H1 (cell line): ENCODE data around the gene TCEAL1. TPM values are rescaled to one million over a fixed set of nuclear protein-coding genes. Genes with fewer than 3 reads are reported as not detected.

Source experiments
- CTCF ChIA-PET: fragments of 300-600 bp; sonication (Branson Sonifier 250); formaldehyde crosslinking; loops from one replicate; lab custom pipeline; 2021; ENCODE audit not compliant: partially characterized antibody; lab: Charles Lee
- POLR2A ChIA-PET: fragments of 300-600 bp; sonication (Branson Sonifier 250); formaldehyde crosslinking; loops from one replicate; lab custom pipeline; 2021; ENCODE audit warnings: inconsistent platforms; ENCODE audit not compliant: partially characterized antibody; lab: Charles Lee
- DNase-seq, 2 experiments: peaks; one replicate each; pipeline versions ENCODE4 v3.0.0 to v3.0.0-alpha.2; 2010 to 2022; ENCODE audit warnings: low spot score in 2 of 2, low read depth in 1 of 2, mixed read lengths in 1 of 2
- FAIRE-seq: peaks from 2 replicates; lab custom pipeline; 2011; peaks lifted over from hg19 to GRCh38; lab: Jason Lieb, UNC
- H2AFZ ChIP-seq: 2 replicates; pipeline ENCODE4 v1.8.1; 2012; ENCODE audit warnings: low read length, inconsistent platforms
- H2AK5ac ChIP-seq: 2 replicates; pipeline ENCODE4 v1.6.1; 2013; ENCODE audit warnings: low read depth, low read length
- H2BK120ac ChIP-seq: replicated peaks from 2 replicates; pipeline ENCODE3; 2013; ENCODE audit warnings: low read depth, low read length, inconsistent platforms
- H2BK12ac ChIP-seq: 2 replicates; pipeline ENCODE4 v1.6.1; 2013; ENCODE audit warnings: low read depth, low read length
- H2BK15ac ChIP-seq: 2 replicates; pipeline ENCODE4 v1.6.1; 2013; ENCODE audit warnings: low read length
- H2BK20ac ChIP-seq: 2 replicates; pipeline ENCODE4 v1.6.1; 2013; ENCODE audit warnings: low read length
- H2BK5ac ChIP-seq: 2 replicates; pipeline ENCODE4 v1.6.1; 2013; ENCODE audit warnings: low read depth, low read length
- H3K14ac ChIP-seq: 2 replicates; pipeline ENCODE4 v1.6.1; 2013; ENCODE audit warnings: inconsistent platforms; ENCODE audit not compliant: insufficient read length
- H3K18ac ChIP-seq: 2 replicates; pipeline ENCODE4 v1.6.1; 2013; ENCODE audit warnings: low read length; ENCODE audit errors: extremely low read depth
- H3K23ac ChIP-seq: 2 replicates; pipeline ENCODE4 v1.6.1; 2013; ENCODE audit warnings: inconsistent platforms; ENCODE audit not compliant: insufficient read length
- H3K23me2 ChIP-seq: 2 replicates; pipeline ENCODE4 v1.6.1; 2013; ENCODE audit warnings: low read depth, low read length
- H3K27ac ChIP-seq: 2 replicates; pipeline ENCODE4 v1.6.1; 2011; ENCODE audit warnings: low read depth, low read length, inconsistent platforms
- H3K27me3 ChIP-seq, 4 experiments: replicated peaks in 1 of 4; 1 replicate in 1 of 4; 2 replicates in 3 of 4; pipeline versions ENCODE4 v1.6.1 to v1.8.1; 2011 to 2013; ENCODE audit warnings: low read length in 3 of 4, mild to moderate bottlenecking in 3 of 4, inconsistent platforms in 2 of 4, mixed read lengths in 2 of 4, moderate library complexity in 1 of 4; ENCODE audit not compliant: control insufficient read depth in 3 of 4, insufficient read depth in 3 of 4; ENCODE audit errors: extremely low read depth in 1 of 4
- H3K36me3 ChIP-seq, 4 experiments: 2 replicates each; pipeline versions ENCODE4 v1.6.1 to v1.8.1; 2011 to 2013; ENCODE audit warnings: mild to moderate bottlenecking in 4 of 4, low read length in 3 of 4, moderate library complexity in 2 of 4, control low read depth in 1 of 4, inconsistent platforms in 1 of 4; ENCODE audit not compliant: insufficient read depth in 4 of 4, control insufficient read depth in 2 of 4
- H3K4ac ChIP-seq: replicated peaks from 2 replicates; pipeline ENCODE3; 2013; ENCODE audit warnings: low read length, low read depth, mixed read lengths, inconsistent platforms; ENCODE audit not compliant: insufficient read length
- H3K4me1 ChIP-seq, 4 experiments: replicated peaks in 1 of 4; 1 replicate in 1 of 4; 2 replicates in 3 of 4; pipeline versions ENCODE4 v1.6.1 to v1.8.1; 2011 to 2013; ENCODE audit warnings: low read length in 3 of 4, inconsistent platforms in 2 of 4, mixed read lengths in 1 of 4; ENCODE audit not compliant: insufficient read depth in 4 of 4, control insufficient read depth in 3 of 4
- H3K4me2 ChIP-seq, 2 experiments: 2 replicates each; pipeline versions ENCODE4 v1.6.1 to v1.8.1; 2011 to 2013; ENCODE audit warnings: low read depth in 2 of 2, low read length in 2 of 2, control low read depth in 1 of 2, inconsistent platforms in 1 of 2, mild to moderate bottlenecking in 1 of 2; ENCODE audit not compliant: insufficient read depth in 1 of 2
- H3K4me3 ChIP-seq, 4 experiments: fragments of 200-600, 300-600 bp in 1 of 4; sonication (generic), shearing (Covaris generic), sonication (Bioruptor Twin) in 1 of 4; 2 replicates each; pipeline versions ENCODE4 v1.5.1 to v1.8.1; 2011 to 2016; ENCODE audit warnings: low read length in 4 of 4, low read depth in 3 of 4, control low read depth in 2 of 4, inconsistent platforms in 2 of 4, mild to moderate bottlenecking in 2 of 4, mixed read lengths in 1 of 4, moderate library complexity in 1 of 4; ENCODE audit not compliant: insufficient read depth in 2 of 4; ENCODE audit errors: extremely low read depth in 1 of 4
- H3K56ac ChIP-seq: replicated peaks from 2 replicates; pipeline ENCODE3; 2013; ENCODE audit warnings: low read depth, mild to moderate bottlenecking, mixed read lengths, low read length, inconsistent platforms; ENCODE audit not compliant: insufficient read length
- H3K79me1 ChIP-seq: 2 replicates; pipeline ENCODE4 v1.6.1; 2013; ENCODE audit warnings: low read depth, low read length, control low read depth
- H3K79me2 ChIP-seq, 2 experiments: 2 replicates each; pipeline versions ENCODE4 v1.6.1 to v1.8.1; 2012 to 2013; ENCODE audit warnings: low read length in 2 of 2, mild to moderate bottlenecking in 2 of 2, inconsistent platforms in 1 of 2; ENCODE audit not compliant: insufficient read depth in 2 of 2, control insufficient read depth in 1 of 2
- H3K9ac ChIP-seq, 4 experiments: replicated peaks in 1 of 4; 1 replicate in 1 of 4; 2 replicates in 3 of 4; pipeline versions ENCODE4 v1.6.1 to v1.8.1; 2011 to 2013; ENCODE audit warnings: low read depth in 3 of 4, low read length in 3 of 4, control low read depth in 2 of 4, mild to moderate bottlenecking in 2 of 4, moderate library complexity in 2 of 4, inconsistent platforms in 1 of 4; ENCODE audit errors: extremely low read depth in 1 of 4
- H3K9me3 ChIP-seq, 2 experiments: 2 replicates each; pipeline versions ENCODE4 v1.6.1 to v1.8.1; 2012 to 2013; ENCODE audit warnings: mild to moderate bottlenecking in 2 of 2, moderate library complexity in 2 of 2, control low read depth in 1 of 2, inconsistent platforms in 1 of 2, low read depth in 1 of 2, low read length in 1 of 2, mixed read lengths in 1 of 2; ENCODE audit not compliant: insufficient read depth in 2 of 2
- H4K20me1 ChIP-seq, 2 experiments: replicated peaks in 1 of 2; 2 replicates each; pipeline versions ENCODE3 to v1.8.1; 2011 to 2013; ENCODE audit warnings: inconsistent platforms in 2 of 2, low read length in 2 of 2, mild to moderate bottlenecking in 1 of 2; ENCODE audit not compliant: insufficient read depth in 2 of 2, control insufficient read depth in 1 of 2
- H4K5ac ChIP-seq: 2 replicates; pipeline ENCODE4 v1.6.1; 2013; ENCODE audit warnings: low read length, low read depth, mixed read lengths, inconsistent platforms; ENCODE audit not compliant: insufficient read length
- H4K8ac ChIP-seq: 2 replicates; pipeline ENCODE4 v1.8.0; 2013; ENCODE audit warnings: mild to moderate bottlenecking, moderate library complexity, low read length, inconsistent platforms; ENCODE audit not compliant: insufficient read depth; ENCODE audit errors: extremely low read depth
- H4K91ac ChIP-seq: replicated peaks from 2 replicates; pipeline ENCODE3; 2013; ENCODE audit warnings: low read length, mixed read lengths, inconsistent platforms; ENCODE audit not compliant: insufficient read length
- BACH1 ChIP-seq: IDR thresholded peaks from 2 replicates; pipeline ENCODE4 v1.6.1; 2012; ENCODE audit warnings: low read length, improper control_type of control experiment
- CREB1 ChIP-seq: IDR thresholded peaks from 2 replicates; pipeline ENCODE4 v1.6.1; 2012; ENCODE audit warnings: inconsistent platforms
- GABPA ChIP-seq: IDR thresholded peaks from 2 replicates; pipeline ENCODE4 v1.6.1; 2011; ENCODE audit warnings: mild to moderate bottlenecking, low read length, moderate library complexity, borderline replicate concordance; ENCODE audit not compliant: insufficient read depth
- KDM1A ChIP-seq: fragments of 200-600, 300-600 bp; sonication (generic); IDR thresholded peaks from 2 replicates; pipeline ENCODE4 v1.7.1; 2016; ENCODE audit warnings: mild to moderate bottlenecking, low read length, borderline replicate concordance
- MAX ChIP-seq: IDR thresholded peaks from 2 replicates; pipeline ENCODE4 v1.6.1; 2012; ENCODE audit warnings: inconsistent platforms
- NRF1 ChIP-seq: IDR thresholded peaks from 2 replicates; pipeline ENCODE4 v1.6.1; 2011; ENCODE audit warnings: mild to moderate bottlenecking, low read depth, low read length, improper control_type of control experiment
- POLR2AphosphoS5 ChIP-seq: IDR thresholded peaks from 2 replicates; pipeline ENCODE4 v1.6.1; 2011; ENCODE audit warnings: low read depth, low read length
- RBBP5 ChIP-seq: IDR thresholded peaks from 2 replicates; pipeline ENCODE4 v1.7.1; 2012; ENCODE audit warnings: low read depth, mild to moderate bottlenecking, inconsistent platforms, low read length, moderate library complexity, borderline replicate concordance
- RNF2 ChIP-seq: fragments of 200-900, 300-1000 bp; sonication (generic); IDR thresholded peaks from 2 replicates; pipeline ENCODE4 v1.7.1; 2016; ENCODE audit warnings: borderline replicate concordance, low read depth, mild to moderate bottlenecking, antibody characterized with exemption, low read length; ENCODE audit not compliant: poor library complexity, severe bottlenecking; ENCODE audit errors: missing control alignments
- SP2 ChIP-seq: IDR thresholded peaks from 2 replicates; pipeline ENCODE4 v1.6.1; 2012; ENCODE audit warnings: mild to moderate bottlenecking, low read length, inconsistent platforms
- TAF1 ChIP-seq: IDR thresholded peaks from 2 replicates; pipeline ENCODE4 v1.6.1; 2011; ENCODE audit warnings: mild to moderate bottlenecking, low read depth, low read length
- WGBS, 2 experiments: shearing (Covaris generic) in 1 of 2; methylation state at CpG; one replicate each; pipeline versions ENCODE4 v1.1.6 to v1.1.7; 2013 to 2015; ENCODE audit warnings: low lambda C conversion rate in 2 of 2, mixed read lengths in 2 of 2, inconsistent platforms in 1 of 2, low coverage in 1 of 2, missing lambda C conversion rate in 1 of 2; ENCODE audit not compliant: insufficient replicate concordance in 2 of 2, insufficient coverage in 1 of 2, insufficient read length in 1 of 2; ENCODE audit errors: extremely low coverage in 1 of 2, missing lambda C conversion rate in 1 of 2; 5-methylcytosine and 5-hydroxymethylcytosine counted together
- polyA plus RNA-seq, 7 experiments: library from polyadenylated mRNA; depleted of rRNA in 3 of 7; stranded (reverse) in 5 of 7; unstranded in 2 of 7; fragments of >200 nt in 5 of 7; fragments of 200-250 nt in 2 of 7; gene quantifications; 1 replicate in 5 of 7; 2 replicates in 1 of 7; 4 replicates in 1 of 7; pipeline versions ENCODE4 v1.2.1 to v1.2.3, GENCODE V29; 2011 to 2013; ENCODE audit warnings: missing spikeins in 2 of 7, mixed read lengths in 2 of 7
- total RNA-seq: library from RNA; stranded (reverse); fragmentation: NEBNext Ultra II Directional; extraction: Animal tissue kit (Norgen Biotek cat#: 25700); gene quantifications from 2 replicates; pipeline ENCODE4 v1.2.1, GENCODE V29; 2021

Gene TCEAL1
- total and polyA plus RNA-seq, 2 of the 8 experiments (the other 6 are each of a cell fraction or from before 2014, with no cell fraction given), result 3.9 to 4.1 TPM

DNA sequence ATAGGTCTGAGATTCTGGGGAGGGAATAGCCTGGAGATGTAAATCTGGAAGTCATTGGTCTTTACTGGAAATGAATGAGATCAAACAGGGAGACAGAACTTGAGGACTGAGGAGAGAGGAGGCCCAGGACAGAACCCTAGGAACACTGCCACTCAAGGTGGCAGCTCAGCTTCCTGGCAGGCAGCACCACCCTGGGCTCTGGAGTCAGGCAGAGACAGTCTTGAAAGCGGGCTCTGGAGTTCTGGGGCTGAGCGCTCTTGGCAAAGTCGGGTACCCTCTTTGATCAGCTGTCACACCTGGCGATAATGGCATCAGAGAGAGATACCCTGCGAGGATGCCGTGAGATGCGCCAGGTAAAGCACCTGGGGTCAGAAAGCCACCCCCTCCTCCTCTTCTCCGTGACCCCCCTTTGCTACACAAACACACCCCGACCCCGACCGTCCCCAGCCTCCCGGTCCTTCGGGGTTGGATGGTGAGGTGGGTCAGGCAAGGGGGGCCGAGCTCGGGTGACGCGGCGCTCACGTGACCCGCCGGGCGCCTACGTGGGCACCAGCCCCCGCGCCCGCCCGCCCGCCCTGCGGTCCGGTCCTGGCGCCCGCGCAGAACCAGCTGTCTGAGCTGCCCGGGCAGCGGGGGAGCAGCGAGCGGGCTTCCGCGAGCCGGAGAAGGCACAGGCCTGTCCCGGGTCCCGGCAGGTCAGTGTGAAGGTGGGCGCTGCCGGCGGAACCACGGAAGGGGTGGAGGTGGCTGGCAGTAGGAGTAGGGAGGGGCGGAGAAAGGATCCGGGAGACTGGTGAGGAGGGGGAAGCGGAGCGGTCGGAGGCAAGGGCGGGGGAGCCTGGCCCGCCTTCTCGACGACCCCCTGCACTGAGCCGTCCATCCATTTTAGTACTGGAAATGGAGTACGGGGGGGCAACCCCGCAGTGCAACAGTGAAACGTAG lies 21.1 kb upstream of the TCEAL1 start, which contains the start of gene TCEAL3:
TSS of gene TCEAL3 (plus strand) at position 600 of the 942 bp plus-strand sequence. CDS start 1,102 bp downstream, outside the sequence.
- peaks cover 0 to 3% (median 0%) of the 10 kb centered on the region in 4 experiments; a peak in 2 of 7 replicates for H3K4me1 ChIP-seq
- H3K23ac ChIP-seq, result no peak within 1 kb of the TSS
- H3K4me3 ChIP-seq, result peak within 1 kb of the TSS; percentile 51 to 73 (median 64)
- H3K79me1 ChIP-seq, result no peaks in the 10 kb centered on the region
- no peak within 1 kb of the TSS for H3K14ac ChIP-seq
- H2BK120ac ChIP-seq, result no peak within 1 kb of the TSS
- ChIA-PET CTCF (interaction anchor here (0.7 kb wide), 1 partner anchor 23 kb away, joined by 5 read pairs; no protein-coding TSS in a partner anchor), POLR2A (interaction anchor here (1.0 to 1.7 kb wide), 3 partner anchors 10 to 78 kb away, joined by 4 to 5 read pairs (median 4); no protein-coding TSS in a partner anchor)
- H3K56ac ChIP-seq, result no peak within 1 kb of the TSS
- FAIRE-seq, result no peak
- no peak within 1 kb of the TSS for H4K5ac ChIP-seq
- H4K20me1 ChIP-seq, result no peaks in the 10 kb centered on the region
- H3K4me2 ChIP-seq, result peak within 1 kb of the TSS; percentile 71 to 72
- H3K9me3 ChIP-seq, result no peaks in the 10 kb centered on the region
- no peak within 1 kb of the TSS for H4K8ac ChIP-seq
- H3K27me3 ChIP-seq, result no peaks in the 10 kb centered on the region
- H4K91ac ChIP-seq, result no peak within 1 kb of the TSS
- no peaks in the 10 kb centered on the region; a peak in 1 of 8 replicates for H3K36me3 ChIP-seq
- no peak within 1 kb of the TSS; the same call in 1 of the 2 replicates for H2AFZ ChIP-seq
- no peak within 1 kb of the TSS for H3K4ac ChIP-seq
- H3K18ac ChIP-seq, result no peak within 1 kb of the TSS
- peak within 1 kb of the TSS in 3 of 4 experiments; percentile 37 to 66 (median 48); a peak in 5 of 7 replicates for H3K9ac ChIP-seq
- no peak within 1 kb of the TSS for H2BK20ac ChIP-seq
- WGBS, 2 experiments, result 3% methylated on average over 23 of the region's 59 CpGs; no CpG with 5 or more reads in 1 of the 2 experiments
- peaks cover 5% of the 10 kb centered on the region; the same call in 1 of the 2 replicates for H3K23me2 ChIP-seq
- DNase-seq, result peak in 1 of 2 experiments; percentile 69
- H2BK15ac ChIP-seq, result no peak within 1 kb of the TSS
- H2AK5ac ChIP-seq, result no peak within 1 kb of the TSS
- no peak within 1 kb of the TSS; the same call in 1 of the 2 replicates for H3K27ac ChIP-seq
- H3K79me2 ChIP-seq, result no peaks in the 10 kb centered on the region
- no peak within 1 kb of the TSS for H2BK12ac ChIP-seq
- H2BK5ac ChIP-seq, result no peak within 1 kb of the TSS
- TF ChIP-seq RNF2, result no peak
- TF ChIP-seq RBBP5, result no peak
- no peak for TF ChIP-seq BACH1
- no peak for TF ChIP-seq SP2
- no peak for TF ChIP-seq KDM1A
- no peak for TF ChIP-seq NRF1
- TF ChIP-seq TAF1, result peak; percentile 47; the same call in 1 of the 2 replicates
- TF ChIP-seq GABPA, result no peak
- TF ChIP-seq POLR2AphosphoS5, result no peak
- TF ChIP-seq CREB1, result peak; percentile 73
- TF ChIP-seq MAX, result no peak
